Measurements from ENCODE around the gene GJD2. TPM values are rescaled to one million over a fixed set of nuclear protein-coding genes. Genes with fewer than 3 reads are reported as not detected.

The GJD2 gene
- total and polyA plus RNA-seq, 3 donors from 2014 or later: 0.11 to 0.16 TPM; not detected in 1

DNA sequence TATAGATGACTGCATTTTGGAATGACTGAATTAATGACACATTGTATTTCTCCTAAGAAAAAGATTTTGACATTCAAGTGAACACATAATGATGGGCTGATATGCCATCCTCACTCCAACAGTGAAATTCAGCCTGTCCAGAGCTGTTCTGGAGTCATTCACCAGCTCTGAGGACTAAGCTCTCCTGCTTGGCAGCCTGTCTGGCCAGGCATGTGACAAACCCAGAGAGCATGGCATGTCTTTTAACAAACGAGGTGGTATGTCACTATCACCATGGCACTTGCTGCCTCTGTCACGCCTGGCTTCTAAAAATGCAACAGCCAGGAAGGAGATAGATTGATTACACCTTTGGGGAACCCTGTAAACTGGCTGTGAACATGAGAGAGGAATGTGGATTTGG, 39.1 kb upstream of the GJD2 start:
- no peak overlapping the region for H3K27ac ChIP-seq
- H3K9me3 ChIP-seq: no peaks in the 10 kb centered on the region
- 55 to 60% methylated on average over 2 of the region's 2 CpGs for WGBS, 2 donors
- no peaks in the 10 kb centered on the region for H3K4me1 ChIP-seq
- intact Hi-C loops (cut with DNase I; ENCODE audit: low total_unique reads): no loop called here
- no peak for DNase-seq
- H3K27me3 ChIP-seq: no peaks in the 10 kb centered on the region
- no peaks in the 10 kb centered on the region for H3K36me3 ChIP-seq (ENCODE audit: low read depth, missing control alignments)
- H3K4me3 ChIP-seq: no peak overlapping the region
- no peak for TF ChIP-seq CTCF (IDR thresholded peaks at IDR 0.05)
- no peak for TF ChIP-seq POLR2A (IDR thresholded peaks at IDR 0.05)

DNA sequence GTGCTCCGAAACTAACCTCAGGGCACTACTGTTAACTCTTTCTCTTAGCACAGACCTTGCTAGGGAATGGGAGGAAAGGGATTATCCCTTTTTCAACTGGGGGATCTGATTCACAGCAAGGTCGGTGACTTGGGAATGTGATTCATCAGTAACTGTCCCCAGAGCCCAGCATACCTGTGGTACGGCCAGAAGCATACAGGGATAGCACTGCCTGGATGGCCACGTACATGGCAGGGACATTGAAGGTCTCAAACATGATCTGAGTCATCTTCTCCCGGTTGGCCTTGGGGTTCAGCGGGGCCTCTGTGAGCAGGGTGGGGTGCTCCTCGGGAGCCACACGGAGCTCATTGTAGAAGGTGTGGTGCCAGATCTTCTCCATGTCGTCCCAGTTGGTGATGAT, 38.3 kb upstream of the GJD2 start:
- Histone ChIP-seq H3K36me3 (ENCODE audit: low read depth, missing control alignments) (no peaks in the 10 kb centered on the region), H3K27ac (no peak overlapping the region), H3K4me1 (no peaks in the 10 kb centered on the region), H3K27me3 (no peaks in the 10 kb centered on the region), H3K9me3 (no peaks in the 10 kb centered on the region), H3K4me3 (no peak overlapping the region)
- 93 to 98% methylated on average over 8 to 9 of the region's 9 CpGs for WGBS, 2 donors
- TF ChIP-seq POLR2A (IDR thresholded peaks at IDR 0.05): no peak
- TF ChIP-seq CTCF (IDR thresholded peaks at IDR 0.05): no peak
- intact Hi-C loops (cut with DNase I; ENCODE audit: low total_unique reads): no loop called here
- DNase-seq: no peak

DNA sequence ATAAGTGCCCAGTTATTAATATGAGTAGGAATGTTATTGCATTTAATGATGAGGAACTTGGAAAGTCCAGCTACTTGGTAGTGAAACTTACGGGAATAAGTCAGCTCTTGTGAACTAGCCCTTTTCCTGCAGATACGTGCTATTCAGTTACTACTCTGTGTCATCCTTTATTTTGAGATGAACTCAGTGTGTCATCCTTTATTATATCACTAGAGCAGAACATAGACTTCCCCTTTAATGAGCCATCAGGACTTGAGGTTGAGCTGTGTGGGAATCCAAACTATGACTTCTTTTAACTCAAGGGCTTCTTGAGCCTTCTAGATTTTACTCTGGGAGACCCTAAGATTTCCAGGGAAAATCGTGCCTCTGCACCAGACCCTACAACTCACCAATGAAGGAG, 36.9 kb upstream of the GJD2 start:
- Histone ChIP-seq H3K4me1 (no peaks in the 10 kb centered on the region), H3K27ac (no peak overlapping the region), H3K36me3 (ENCODE audit: low read depth, missing control alignments) (no peaks in the 10 kb centered on the region), H3K9me3 (no peaks in the 10 kb centered on the region), H3K27me3 (no peaks in the 10 kb centered on the region), H3K4me3 (no peak overlapping the region)
- no peak for DNase-seq
- intact Hi-C loops (cut with DNase I; ENCODE audit: low total_unique reads): no loop called here
- 83 to 91% methylated on average over 3 of the region's 3 CpGs for WGBS, 2 donors
- TF ChIP-seq CTCF (IDR thresholded peaks at IDR 0.05) (no peak), POLR2A (IDR thresholded peaks at IDR 0.05) (no peak)

DNA sequence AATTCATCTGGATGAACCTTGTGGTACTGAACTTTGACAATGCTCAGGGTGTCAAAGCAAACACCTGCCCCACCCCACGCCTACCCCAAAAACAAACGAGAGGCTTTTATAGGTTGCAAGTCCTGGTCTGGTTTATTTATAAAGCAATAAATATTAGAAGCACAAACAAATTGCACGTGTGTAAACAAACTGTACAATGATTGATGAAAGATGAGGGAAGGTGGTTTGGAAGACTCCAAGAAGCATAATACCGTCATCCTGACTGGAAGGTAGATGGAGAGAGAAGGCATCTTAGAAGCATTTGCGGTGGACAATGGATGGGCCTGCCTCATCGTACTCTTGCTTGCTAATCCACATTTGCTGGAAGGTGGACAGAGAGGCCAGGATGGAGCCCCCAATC, 35.3 kb upstream of the GJD2 start:
- no peaks in the 10 kb centered on the region for H3K4me1 ChIP-seq
- TF ChIP-seq POLR2A (IDR thresholded peaks at IDR 0.05) (no peak), CTCF (IDR thresholded peaks at IDR 0.05) (no peak)
- 68 to 80% methylated on average over 6 of the region's 6 CpGs for WGBS, 2 donors
- no peaks in the 10 kb centered on the region for H3K27me3 ChIP-seq
- DNase-seq: no peak
- intact Hi-C loops (cut with DNase I; ENCODE audit: low total_unique reads): no loop called here
- H3K9me3 ChIP-seq: no peaks in the 10 kb centered on the region
- H3K36me3 ChIP-seq (ENCODE audit: low read depth, missing control alignments): no peaks in the 10 kb centered on the region
- no peak overlapping the region for H3K27ac ChIP-seq
- no peak overlapping the region for H3K4me3 ChIP-seq

DNA sequence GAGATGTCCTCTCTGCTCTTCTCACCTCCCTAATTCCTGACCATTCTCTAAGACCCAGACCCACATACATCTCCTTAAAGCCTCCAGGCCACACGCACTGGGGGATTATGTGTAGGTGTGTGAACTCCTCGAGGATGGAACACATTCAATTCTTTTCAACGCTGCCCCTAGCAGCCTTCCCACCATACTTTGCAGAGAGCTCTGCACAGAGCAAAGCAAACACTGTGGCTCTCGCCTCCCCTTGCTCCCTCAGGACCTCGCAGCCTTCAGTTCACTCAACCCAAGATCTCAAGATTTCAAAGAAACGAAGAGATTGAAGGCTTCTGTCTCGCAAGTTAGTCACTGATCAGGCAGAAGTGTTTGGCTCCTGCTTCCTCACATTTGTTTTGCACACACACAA, 34.5 kb upstream of the GJD2 start:
- Histone ChIP-seq H3K27ac (no peak overlapping the region), H3K4me3 (no peak overlapping the region), H3K36me3 (ENCODE audit: low read depth, missing control alignments) (no peaks in the 10 kb centered on the region), H3K27me3 (no peaks in the 10 kb centered on the region), H3K9me3 (no peaks in the 10 kb centered on the region), H3K4me1 (no peaks in the 10 kb centered on the region)
- DNase-seq: no peak
- TF ChIP-seq CTCF (IDR thresholded peaks at IDR 0.05): no peak
- TF ChIP-seq POLR2A (IDR thresholded peaks at IDR 0.05): no peak
- WGBS, 2 donors: 78 to 80% methylated on average over 7 of the region's 7 CpGs
- intact Hi-C loops (cut with DNase I; ENCODE audit: low total_unique reads): no loop called here
